ENCODE measurements around the gene RETREG3. TPM values are rescaled to one million over a fixed set of nuclear protein-coding genes. Genes with fewer than 3 reads are reported as not detected.
A peak's percentile ranks its signal among the peaks of the same experiment; 100 is the strongest.

Gene RETREG3
- total and polyA plus RNA-seq, 2 of the 13 experiments (the other 11 are each of a cell fraction or from before 2014, with no cell fraction given) = 47.0 to 55.8 TPM

DNA sequence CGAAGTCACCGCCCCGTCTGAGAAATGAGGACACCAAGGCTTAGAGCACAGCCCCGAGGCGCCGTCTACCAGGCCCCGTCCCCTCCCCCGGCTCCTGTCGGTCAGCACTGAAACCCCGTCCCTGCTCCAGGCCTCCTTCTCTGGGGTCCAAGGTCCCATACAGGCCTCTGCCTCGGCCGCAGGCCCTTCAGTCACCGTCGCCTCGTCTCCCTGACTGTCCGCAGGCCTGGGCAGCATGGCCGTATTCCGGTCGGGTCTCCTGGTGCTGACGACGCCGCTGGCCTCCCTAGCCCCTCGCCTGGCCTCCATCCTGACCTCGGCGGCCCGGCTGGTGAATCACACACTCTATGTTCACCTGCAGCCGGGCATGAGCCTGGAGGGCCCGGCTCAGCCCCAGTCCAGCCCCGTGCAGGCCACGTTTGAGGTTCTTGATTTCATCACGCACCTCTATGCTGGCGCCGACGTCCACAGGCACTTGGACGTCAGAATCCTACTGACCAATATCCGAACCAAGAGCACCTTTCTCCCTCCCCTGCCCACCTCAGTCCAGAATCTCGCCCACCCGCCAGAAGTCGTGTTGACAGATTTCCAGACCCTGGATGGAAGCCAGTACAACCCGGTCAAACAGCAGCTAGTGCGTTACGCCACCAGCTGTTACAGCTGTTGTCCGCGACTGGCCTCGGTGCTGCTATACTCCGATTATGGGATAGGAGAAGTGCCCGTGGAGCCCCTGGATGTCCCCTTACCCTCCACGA, 46.6 kb downstream of the RETREG3 start (continued):
- TF ChIP-seq HNF4G (IDR thresholded peaks at IDR 0.05; ENCODE audit: borderline replicate concordance, low read depth, low read length) = no peak; the same call in 1 of the 2 replicates
- TF ChIP-seq HNF4G (CRISPR knock-in tag; IDR thresholded peaks at IDR 0.05; ENCODE audit: borderline replicate concordance, low read depth) = no peak
- TF ChIP-seq, protein P1, sequence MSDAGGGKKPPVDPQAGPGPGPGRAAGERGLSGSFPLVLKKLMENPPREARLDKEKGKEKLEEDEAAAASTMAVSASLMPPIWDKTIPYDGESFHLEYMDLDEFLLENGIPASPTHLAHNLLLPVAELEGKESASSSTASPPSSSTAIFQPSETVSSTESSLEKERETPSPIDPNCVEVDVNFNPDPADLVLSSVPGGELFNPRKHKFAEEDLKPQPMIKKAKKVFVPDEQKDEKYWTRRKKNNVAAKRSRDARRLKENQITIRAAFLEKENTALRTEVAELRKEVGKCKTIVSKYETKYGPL (CRISPR knock-in tag; IDR thresholded peaks at IDR 0.05) = no peak; the same call in 1 of the 2 replicates
- TF ChIP-seq, protein P2, sequence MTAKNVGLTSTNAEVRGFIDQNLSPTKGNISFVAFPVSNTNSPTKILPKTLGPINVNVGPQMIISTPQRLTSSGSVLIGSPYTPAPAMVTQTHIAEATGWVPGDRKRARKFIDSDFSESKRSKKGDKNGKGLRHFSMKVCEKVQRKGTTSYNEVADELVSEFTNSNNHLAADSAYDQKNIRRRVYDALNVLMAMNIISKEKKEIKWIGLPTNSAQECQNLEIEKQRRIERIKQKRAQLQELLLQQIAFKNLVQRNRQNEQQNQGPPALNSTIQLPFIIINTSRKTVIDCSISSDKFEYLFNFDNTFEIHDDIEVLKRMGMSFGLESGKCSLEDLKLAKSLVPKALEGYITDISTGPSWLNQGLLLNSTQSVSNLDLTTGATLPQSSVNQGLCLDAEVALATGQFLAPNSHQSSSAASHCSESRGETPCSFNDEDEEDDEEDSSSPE (CRISPR knock-in tag; IDR thresholded peaks at IDR 0.05) = no peak
- peak; percentile 34; the same call in 1 of the 2 replicates for TF ChIP-seq SATB2 (CRISPR knock-in tag; IDR thresholded peaks at IDR 0.05)
- TF ChIP-seq REPIN1 (CRISPR knock-in tag; IDR thresholded peaks at IDR 0.05; ENCODE audit: borderline replicate concordance, low read depth) = 0 out of 2 replicates have a peak, but pooled peaks have one; percentile 5
- peak; percentile 9; the same call in 1 of the 2 replicates for TF ChIP-seq MATR3 (CRISPR knock-in tag; IDR thresholded peaks at IDR 0.05)
- TF ChIP-seq YEATS4 (CRISPR knock-in tag; IDR thresholded peaks at IDR 0.05; ENCODE audit: borderline replicate concordance) = peak; percentile 15; the same call in 1 of the 2 replicates
- TF ChIP-seq MTF2 (CRISPR knock-in tag; IDR thresholded peaks at IDR 0.05; ENCODE audit: borderline replicate concordance) = no peak
- TF ChIP-seq, protein P3, sequence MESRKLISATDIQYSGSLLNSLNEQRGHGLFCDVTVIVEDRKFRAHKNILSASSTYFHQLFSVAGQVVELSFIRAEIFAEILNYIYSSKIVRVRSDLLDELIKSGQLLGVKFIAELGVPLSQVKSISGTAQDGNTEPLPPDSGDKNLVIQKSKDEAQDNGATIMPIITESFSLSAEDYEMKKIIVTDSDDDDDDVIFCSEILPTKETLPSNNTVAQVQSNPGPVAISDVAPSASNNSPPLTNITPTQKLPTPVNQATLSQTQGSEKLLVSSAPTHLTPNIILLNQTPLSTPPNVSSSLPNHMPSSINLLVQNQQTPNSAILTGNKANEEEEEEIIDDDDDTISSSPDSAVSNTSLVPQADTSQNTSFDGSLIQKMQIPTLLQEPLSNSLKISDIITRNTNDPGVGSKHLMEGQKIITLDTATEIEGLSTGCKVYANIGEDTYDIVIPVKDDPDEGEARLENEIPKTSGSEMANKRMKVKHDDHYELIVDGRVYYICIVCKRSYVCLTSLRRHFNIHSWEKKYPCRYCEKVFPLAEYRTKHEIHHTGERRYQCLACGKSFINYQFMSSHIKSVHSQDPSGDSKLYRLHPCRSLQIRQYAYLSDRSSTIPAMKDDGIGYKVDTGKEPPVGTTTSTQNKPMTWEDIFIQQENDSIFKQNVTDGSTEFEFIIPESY (CRISPR knock-in tag; IDR thresholded peaks at IDR 0.05) = no peak; the same call in 1 of the 2 replicates
- TF ChIP-seq CCAR2 (optimal IDR thresholded peaks at IDR 0.05; ENCODE audit: low read depth, low read length) = no peak
- TF ChIP-seq AKAP8 (CRISPR knock-in tag; IDR thresholded peaks at IDR 0.05) = peak; percentile 26; the same call in 1 of the 2 replicates
- TF ChIP-seq, protein P4, sequence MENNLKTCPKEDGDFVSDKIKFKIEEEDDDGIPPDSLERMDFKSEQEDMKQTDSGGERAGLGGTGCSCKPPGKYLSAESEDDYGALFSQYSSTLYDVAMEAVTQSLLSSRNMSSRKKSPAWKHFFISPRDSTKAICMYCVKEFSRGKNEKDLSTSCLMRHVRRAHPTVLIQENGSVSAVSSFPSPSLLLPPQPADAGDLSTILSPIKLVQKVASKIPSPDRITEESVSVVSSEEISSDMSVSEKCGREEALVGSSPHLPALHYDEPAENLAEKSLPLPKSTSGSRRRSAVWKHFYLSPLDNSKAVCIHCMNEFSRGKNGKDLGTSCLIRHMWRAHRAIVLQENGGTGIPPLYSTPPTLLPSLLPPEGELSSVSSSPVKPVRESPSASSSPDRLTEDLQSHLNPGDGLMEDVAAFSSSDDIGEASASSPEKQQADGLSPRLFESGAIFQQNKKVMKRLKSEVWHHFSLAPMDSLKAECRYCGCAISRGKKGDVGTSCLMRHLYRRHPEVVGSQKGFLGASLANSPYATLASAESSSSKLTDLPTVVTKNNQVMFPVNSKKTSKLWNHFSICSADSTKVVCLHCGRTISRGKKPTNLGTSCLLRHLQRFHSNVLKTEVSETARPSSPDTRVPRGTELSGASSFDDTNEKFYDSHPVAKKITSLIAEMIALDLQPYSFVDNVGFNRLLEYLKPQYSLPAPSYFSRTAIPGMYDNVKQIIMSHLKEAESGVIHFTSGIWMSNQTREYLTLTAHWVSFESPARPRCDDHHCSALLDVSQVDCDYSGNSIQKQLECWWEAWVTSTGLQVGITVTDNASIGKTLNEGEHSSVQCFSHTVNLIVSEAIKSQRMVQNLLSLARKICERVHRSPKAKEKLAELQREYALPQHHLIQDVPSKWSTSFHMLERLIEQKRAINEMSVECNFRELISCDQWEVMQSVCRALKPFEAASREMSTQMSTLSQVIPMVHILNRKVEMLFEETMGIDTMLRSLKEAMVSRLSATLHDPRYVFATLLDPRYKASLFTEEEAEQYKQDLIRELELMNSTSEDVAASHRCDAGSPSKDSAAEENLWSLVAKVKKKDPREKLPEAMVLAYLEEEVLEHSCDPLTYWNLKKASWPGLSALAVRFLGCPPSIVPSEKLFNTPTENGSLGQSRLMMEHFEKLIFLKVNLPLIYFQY (CRISPR knock-in tag; IDR thresholded peaks at IDR 0.05; ENCODE audit: borderline replicate concordance) = 0 out of 2 replicates have a peak, but pooled peaks have one; percentile 18
- TF ChIP-seq EP300 (IDR thresholded peaks at IDR 0.05; ENCODE audit: low read depth in 2 of 2, low read length in 2 of 2) = no peak
- TF ChIP-seq EP300 (CRISPR knock-in tag; IDR thresholded peaks at IDR 0.05; ENCODE audit: borderline replicate concordance) = no peak
- no peak for TF ChIP-seq NONO (IDR thresholded peaks at IDR 0.05)
- peak; percentile 20; the same call in 1 of the 2 replicates for TF ChIP-seq NONO (CRISPR knock-in tag; conservative IDR thresholded peaks at IDR 0.05)
- no peak for TF ChIP-seq ZFP62 (CRISPR knock-in tag; IDR thresholded peaks at IDR 0.05)
- TF ChIP-seq MLLT10 (CRISPR knock-in tag; IDR thresholded peaks at IDR 0.05) = 0 out of 2 replicates have a peak, but pooled peaks have one; percentile 58

Data from HepG2 (cell line).